Measurements from ENCODE around the gene SH3TC1.

- TF ChIP-seq, protein P1, sequence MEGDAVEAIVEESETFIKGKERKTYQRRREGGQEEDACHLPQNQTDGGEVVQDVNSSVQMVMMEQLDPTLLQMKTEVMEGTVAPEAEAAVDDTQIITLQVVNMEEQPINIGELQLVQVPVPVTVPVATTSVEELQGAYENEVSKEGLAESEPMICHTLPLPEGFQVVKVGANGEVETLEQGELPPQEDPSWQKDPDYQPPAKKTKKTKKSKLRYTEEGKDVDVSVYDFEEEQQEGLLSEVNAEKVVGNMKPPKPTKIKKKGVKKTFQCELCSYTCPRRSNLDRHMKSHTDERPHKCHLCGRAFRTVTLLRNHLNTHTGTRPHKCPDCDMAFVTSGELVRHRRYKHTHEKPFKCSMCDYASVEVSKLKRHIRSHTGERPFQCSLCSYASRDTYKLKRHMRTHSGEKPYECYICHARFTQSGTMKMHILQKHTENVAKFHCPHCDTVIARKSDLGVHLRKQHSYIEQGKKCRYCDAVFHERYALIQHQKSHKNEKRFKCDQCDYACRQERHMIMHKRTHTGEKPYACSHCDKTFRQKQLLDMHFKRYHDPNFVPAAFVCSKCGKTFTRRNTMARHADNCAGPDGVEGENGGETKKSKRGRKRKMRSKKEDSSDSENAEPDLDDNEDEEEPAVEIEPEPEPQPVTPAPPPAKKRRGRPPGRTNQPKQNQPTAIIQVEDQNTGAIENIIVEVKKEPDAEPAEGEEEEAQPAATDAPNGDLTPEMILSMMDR (conservative IDR thresholded peaks at IDR 0.05) = no peak
- no peak for TF ChIP-seq ZFX (IDR thresholded peaks at IDR 0.05)
Observed at GRCh38 chr4:8225706-8226443, 26.8 kb downstream of the SH3TC1 start.

Data from C4-2B (cell line).